Epithelial cell of prostate (primary cell): ENCODE results near the gene SLC66A2.

Experiments
- DNase-seq: peaks from one replicate; pipeline ENCODE4 v3.0.0-alpha.2; 2011; ENCODE audit warnings: low read depth, low spot score
- H3K27ac ChIP-seq: fragments of 450-650 bp; 2 replicates; pipeline ENCODE4 v1.5.1; 2017; ENCODE audit warnings: mild to moderate bottlenecking

Gene SLC66A2

DNA sequence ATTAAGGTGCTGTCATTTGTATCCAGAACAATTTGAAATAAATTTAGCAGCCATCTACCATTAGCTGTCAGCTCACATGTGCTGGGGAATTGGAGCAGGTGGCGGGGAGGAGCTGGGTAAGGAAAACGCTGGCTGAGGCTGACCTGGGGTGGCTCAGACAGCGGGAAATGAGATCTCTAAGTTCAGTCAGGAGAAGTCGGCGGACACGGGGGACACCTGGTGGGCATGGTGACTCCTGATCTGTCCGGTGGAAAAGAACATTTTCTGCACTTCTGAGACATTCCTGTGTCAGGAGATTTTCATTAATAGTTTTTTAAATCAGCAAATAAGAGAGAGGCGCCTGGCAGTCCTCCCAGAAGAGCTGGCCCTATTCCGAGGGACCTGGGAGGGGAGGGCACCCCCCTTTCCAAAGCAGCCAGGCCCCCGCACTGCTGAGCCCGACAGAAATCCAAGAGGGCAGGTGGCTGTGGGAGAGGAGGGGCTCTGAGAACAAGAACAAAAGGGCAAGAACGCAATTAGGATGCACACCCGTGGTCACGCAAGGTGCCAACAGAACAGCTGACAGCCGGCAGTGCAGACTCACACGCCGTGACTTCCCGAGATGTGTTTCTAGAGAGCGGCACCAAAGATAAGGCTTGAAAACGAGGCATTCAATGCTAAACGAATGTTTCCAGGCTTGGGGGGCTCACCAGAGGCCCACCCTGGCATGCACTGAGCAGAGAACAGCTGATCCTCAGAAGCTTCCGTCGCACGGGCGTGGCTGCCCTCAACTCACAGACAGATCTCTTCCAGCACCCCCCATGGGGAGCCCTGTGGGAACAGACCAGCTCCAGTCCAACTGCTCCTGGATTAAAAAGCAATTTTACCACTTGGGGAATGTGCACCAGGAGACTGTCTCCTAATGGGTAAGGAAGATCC, 26.4 kb downstream of the SLC66A2 start:
- no peak for DNase-seq
- H3K27ac ChIP-seq = no peak overlapping the region

DNA sequence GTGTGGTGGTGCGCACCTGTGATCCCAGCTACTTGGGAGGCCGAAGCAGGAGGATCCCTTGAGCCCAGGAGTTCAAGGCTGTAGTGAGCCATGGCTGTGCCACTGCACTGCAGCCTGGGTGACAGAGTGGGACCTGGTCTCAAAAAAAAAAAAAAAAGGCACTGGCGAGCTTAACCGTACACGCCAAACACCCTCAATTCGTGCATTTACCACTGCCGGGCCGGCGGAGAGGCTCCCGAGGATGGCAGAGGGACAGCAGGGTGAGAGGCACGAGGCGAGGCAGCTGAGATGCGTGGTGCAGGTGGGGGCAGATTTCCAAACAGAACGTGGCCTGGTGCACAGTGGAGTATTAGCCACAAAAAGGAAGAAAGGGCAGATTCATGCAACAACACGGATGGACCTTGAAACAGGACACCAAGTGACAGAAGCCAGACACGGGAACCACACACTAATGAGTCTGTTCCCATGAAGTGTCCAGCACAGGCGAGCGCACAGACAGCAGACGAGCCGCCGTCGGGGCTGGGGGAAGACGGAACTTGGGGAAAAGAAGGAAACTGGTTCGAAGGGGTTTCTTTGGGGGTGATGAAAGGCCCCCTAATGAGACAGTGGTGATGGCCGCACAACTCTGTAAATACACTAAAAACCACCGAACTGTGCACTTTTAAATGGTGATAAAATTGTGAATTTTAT, 27.4 kb downstream of the SLC66A2 start:
- DNase-seq = no peak
- H3K27ac ChIP-seq = no peak overlapping the region

DNA sequence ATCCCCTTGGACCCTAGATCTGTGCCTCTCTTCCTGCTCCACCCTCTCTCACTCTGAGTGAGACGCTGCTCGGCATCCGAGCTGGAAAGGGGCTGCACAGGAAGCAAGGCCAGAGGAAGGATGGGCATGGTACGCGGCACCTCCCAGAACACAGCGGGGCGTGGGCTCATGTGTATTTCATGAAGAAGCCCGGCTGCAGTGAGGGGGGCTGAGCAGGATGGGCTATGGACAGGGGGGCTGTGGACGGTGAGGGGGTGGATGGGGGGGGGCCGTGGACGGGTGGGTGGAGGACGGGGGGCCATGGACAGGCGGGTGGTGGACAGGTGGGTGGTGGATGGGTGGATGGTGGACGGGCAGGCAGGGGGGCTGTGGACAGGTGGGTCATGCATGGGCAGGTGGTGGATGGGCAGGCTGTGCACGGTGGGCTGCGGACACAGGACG, 28.5 kb downstream of the SLC66A2 start:
- no peak for DNase-seq

DNA sequence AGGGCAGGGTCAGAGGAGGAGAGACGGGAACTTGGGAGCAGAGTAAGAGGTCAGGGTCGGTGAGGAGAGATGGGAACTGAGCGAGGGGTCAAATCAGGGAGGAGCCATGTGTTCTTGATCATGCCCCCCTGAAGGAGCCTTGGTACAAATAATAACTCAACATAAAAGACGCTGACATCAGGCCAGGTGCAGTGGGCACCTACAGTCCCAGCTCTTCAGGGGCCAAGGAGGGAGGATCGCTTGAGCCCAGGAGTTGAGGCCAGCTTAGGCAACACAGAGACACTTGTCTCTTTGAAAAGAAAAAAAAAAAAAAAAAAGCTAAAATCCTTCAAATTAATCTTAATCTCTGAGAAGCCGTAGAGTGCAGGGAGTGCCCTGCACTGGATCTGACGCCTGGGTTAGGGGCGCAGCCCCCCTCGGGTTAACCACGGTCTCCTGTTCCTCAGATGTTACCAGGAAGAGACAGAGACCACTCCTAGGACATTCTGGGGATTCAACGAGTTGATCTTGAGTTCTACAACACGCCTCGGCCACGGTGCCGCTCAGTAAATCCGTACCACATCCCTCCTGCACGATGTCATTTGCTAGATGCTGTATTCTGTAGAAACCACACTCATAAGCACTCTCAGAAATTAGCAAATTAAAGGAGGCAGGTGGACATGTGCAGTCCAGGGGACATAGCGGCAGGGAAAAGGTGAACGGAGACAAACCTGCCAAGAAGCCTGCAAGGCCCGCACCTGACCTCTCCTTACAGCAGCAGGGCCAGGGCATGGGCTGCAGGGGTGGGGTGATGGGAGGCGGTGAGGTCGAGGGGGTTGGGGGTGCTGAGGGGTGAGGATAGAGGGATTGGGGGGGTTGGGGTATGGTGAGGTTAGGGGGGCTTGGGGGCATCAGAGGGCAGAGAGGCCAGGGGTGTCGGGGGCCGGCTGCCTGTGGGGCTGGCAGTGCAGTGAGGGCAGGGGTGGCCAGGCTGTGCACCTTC, 29.2 kb downstream of the SLC66A2 start:
- H3K27ac ChIP-seq = no peak overlapping the region
- DNase-seq = no peak

More for the DNA sequence above, 28.5 kb downstream of the SLC66A2 start:
- no peak overlapping the region for H3K27ac ChIP-seq

DNA sequence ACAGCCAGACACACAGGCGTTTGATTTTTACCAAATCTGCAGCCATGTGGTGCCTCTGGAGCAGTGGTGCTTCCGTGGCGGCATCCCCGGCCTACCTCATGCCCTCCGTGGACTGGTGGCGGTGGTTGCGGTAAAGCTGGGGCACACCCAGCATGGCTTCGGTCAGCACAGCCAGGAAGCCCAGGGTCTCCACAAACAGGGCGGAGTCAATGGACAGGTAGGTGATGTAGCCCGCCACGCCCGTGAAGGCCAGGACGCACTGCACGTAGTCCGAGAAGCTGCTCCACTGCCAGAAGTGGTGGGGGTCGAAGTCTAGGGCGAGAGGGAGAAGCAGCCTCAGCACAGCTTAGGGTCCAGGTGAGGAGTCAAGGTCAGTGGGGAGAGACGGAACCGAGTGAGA, 32.4 kb downstream of the SLC66A2 start:
- DNase-seq = no peak

DNA sequence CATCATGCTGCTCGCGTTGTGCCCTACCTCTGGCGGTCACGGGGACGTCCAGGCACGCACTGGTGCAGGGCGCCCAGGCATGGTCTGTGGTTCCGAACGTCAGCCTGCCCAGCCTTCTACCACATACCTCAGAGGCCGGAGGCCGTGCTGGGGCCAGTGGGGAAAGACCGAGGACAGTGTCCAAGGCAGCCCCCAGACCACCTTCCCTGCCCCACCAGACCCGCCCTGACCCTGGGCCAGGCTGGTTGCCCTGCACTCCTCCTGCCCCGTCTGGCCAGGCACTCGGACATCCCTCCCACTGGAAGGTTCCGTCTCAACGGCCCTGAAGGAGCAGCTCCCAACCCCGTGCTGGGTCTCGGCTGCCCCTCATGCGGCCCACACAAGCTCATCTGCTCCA, 32.8 kb downstream of the SLC66A2 start:
- no peak for DNase-seq

More for the DNA sequence above, 32.4 kb downstream of the SLC66A2 start:
- H3K27ac ChIP-seq = no peak overlapping the region

DNA sequence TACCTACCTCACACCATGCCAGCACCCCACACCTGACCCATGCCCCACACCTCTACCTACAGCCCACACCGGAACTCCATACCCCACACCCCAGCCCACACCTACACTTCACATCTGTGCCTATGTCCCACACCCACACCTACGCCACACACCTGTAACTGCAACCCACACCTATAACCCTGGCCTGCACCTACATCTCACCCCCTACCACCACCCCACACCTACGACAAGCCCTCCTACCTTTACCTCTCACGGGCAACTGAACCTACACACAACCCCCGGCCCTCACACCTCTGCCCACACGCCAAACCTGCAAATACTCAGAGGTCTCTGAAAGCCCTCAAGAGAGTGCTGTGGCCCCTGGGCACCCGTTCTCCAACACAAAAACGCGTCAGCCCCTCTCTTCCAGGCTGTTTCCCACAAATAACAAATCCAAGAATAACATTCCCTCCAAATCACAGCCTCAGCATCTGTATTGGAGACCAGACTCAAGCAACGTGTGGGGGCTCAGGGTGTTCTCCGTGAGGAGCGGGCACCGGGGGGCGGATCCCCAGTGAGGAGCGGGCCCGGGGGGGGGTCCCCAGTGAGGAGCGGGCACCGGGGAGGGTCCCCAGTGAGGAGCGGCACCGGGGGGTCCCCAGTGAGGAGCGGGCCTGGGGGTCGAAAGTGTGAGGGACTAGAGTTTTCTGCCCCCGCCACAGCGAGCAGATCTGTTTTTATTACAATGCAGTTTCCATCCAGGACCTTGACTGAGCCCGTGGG, 33.4 kb downstream of the SLC66A2 start:
- DNase-seq = no peak
- H3K27ac ChIP-seq = no peak overlapping the region

More for the DNA sequence above, 32.8 kb downstream of the SLC66A2 start:
- no peak overlapping the region for H3K27ac ChIP-seq

DNA sequence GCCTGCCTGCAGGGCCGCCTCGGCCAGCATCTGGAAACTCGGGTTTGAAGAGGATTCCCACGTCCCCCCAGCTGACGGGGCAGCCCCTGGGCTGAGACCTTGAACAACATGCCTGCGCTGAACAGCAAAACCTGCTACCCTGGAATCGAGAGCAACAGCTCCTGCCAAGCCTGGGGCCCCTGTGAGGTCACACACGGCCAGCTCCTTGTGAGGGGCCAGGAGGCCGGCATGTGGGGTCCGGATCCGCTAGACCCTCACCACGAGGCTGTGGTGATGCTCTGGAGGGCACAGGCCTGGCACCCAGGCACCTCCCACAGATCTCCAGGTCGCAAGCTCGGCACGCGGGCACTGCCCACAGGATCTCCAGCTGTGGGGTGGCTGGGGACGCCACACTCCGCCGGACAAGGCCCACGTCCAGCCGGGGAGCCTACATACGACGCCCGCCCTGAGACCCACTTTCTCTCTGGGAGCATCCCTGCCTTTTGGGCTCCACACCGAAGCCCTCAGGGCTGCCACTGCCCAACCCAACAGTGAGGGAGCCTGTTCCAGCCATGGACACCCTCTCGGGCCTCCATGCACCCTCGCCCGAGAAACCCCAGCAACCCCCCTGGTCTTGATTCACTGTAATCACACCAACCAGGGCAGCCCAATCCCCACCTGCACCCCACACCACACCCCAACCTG, 34.1 kb downstream of the SLC66A2 start:
- DNase-seq = no peak
- H3K27ac ChIP-seq = no peak overlapping the region

DNA sequence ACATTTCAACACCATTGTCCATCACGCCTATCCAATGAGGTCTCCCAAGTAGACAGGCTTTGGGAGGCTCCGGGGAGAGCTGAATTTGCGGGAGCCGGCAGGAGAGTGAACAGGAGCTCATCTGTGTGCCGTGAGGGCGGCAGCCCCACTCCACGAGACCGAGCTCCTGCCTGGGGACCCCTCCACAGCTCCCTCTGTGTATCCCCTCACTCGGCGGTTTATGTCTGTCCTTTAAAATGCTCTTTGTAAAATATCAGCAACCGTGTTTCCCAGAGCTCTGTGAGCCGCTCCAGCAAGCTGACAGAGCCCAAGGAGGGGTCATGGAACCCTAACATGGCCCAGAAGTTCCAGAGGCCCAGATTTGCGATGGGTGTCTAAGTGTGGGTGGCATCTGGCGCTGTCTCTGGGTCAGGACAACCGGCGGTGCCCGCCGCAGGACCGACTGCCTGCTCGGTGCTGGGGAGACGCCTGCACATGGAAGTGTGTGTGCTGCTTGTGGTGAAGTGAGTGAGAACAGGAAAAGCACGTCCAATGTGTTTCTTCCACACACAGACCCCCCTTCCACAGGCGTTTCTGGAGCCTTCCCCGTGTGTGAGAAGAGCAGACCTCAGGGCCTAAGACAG, 34.8 kb downstream of the SLC66A2 start:
- H3K27ac ChIP-seq = no peak overlapping the region
- DNase-seq = no peak

DNA sequence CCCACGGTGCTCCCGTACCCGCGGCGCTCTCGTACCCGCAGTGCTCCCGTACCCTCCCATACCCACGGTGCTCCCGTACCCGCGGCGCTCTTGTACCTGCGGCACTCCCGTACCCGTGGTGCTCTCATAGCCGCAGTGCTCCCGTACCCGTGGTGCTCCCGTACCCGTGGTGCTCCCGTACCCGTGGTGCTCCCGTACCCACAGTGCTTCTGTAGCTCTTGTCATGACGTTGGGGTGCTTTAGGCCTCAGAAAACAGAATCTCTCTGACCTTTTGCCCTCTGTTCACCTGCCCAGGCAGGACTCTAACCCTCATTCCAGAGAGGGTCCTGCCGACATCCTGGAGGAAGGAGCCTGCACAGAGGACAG, 35.3 kb downstream of the SLC66A2 start:
- no peak for DNase-seq
- no peak overlapping the region for H3K27ac ChIP-seq

DNA sequence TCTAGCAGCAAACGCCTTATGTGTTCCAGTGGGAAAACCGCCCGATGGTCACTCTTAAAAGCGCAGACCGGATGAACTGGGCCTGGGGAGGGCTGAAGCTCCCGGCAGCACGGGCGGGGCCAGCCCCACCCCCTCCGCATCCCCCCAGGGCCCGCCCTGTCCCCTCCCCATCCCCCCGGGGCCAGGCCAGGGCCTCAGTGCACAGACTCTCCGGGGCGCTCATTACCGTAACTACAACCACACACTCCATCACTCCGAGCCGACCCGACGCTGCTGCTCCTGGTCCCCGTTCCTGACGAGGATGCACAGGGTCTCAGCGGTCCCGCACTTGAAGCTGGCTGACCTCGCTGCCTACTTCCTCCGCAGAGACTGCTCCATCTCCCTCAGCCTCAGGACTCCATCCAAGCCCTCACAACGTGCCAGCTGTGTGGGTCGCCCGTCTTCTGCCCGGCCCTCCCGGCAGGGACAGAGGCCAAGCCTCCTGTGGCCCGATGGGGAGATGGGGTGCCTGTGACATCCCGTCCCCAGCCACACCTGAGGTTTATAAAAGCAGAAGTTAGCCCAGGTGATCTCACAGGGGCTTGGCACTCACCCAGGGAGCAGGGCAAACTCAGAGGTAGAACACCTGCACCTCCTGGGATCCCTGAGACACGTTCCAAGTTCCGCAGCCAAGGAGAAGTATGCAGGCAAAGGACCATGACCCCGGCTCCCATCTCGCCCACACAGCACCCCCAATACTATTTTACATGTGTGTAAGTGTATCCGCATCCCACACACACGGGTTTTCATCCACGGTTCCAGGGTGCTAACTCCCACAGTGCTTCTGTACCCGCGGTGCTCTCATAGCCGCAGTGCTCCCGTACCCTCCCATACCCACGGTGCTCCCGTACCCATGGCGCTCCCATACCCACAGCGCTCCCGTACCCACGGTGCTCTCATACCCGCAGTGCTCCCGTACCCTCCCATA, 36.0 kb downstream of the SLC66A2 start:
- DNase-seq = no peak
- H3K27ac ChIP-seq = no peak overlapping the region

DNA sequence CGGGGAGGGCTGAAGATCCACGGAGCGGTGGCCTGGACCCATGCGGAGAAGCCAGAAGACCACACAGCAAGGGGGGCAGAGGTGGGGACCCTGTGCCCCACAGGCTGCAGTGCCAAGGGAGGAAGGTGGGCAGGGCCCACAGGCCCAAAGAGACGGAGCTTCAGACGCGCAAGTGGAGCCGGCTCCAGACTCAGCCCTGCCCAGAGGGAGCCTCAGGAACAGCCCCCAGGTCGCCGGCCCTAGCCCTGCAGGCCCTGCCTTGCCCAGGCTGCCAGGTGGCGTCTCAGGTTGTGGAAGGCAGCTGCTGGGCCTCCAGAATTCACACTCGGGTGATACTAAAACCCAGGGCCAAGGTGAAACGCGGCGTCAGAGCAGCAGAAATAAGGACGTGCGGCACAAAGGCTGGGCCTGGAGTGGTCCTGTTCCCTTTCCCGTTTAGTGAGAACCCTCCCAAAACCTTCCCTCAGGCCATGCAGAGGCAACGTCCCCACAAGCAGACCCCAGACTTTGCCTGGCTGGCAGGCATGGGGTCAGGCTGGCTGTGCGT, 36.8 kb downstream of the SLC66A2 start:
- no peak for DNase-seq
- no peak overlapping the region for H3K27ac ChIP-seq

DNA sequence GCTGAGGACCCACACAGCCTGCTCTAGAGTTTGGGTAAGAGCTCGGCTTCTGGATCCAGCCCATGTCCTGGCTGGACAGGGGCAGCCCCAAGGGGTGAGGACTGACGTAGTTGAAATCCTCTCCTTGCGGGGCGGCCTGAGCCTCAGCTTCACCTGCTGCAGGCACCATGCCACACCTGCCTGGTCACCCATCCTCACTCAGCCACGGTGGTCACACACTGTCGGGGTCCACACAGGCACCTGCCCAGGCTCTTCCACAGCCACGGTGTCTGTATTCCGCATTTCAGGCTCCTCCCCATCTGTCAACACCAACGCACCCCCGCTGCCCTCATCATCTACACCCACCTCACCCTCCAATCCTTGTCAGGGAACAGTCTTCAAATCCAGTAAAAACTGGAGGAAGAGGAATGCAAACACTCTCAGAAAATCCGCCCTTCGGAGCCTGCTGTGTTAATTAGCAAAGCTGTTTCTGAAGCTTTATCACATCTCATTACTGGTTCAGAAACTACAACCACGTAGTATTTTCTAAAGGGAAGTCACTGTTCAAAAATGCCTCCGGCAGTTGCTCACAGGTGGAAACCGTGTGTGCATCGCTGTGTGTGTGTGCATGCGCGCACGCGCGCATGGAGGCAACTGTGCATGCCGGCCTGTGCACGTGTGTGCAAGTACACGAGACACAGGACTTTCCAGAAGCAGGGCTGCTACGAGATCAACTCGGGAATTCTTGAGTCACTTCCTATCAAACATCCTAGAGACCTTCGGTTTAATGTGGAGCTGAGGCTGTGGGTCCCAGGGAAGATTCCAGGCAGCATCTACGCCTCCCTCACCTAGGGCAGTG, 38.2 kb downstream of the SLC66A2 start:
- H3K27ac ChIP-seq = no peak overlapping the region
- DNase-seq = no peak

DNA sequence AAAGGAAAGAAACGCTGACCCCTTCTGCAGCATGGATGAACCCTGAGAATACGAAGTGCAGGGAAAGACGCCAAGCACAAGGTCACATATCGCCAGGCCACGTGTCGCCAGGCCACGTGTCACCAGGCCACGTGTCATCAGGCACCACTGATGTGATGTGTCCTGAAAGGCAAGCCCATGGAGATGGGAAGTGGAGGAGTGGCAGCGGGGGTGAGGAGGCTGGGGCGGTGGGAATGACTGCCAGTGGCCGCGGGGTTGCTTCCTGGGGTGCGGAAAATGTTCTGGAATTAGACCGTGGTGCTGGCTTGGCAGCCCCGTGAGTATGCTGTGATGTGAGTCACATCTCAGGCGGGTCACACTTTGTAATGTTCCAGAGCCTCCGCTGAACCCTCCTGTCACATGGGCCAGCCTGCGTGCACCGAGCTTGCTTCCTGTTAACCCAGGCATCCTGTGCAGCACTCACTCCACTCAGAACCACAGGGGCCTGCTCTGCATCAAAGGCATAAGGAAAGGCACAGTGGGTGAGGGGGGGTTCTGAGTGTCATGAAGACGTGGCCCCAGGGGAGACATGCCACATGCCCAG, 39.0 kb downstream of the SLC66A2 start:
- no peak overlapping the region for H3K27ac ChIP-seq
- no peak for DNase-seq

DNA sequence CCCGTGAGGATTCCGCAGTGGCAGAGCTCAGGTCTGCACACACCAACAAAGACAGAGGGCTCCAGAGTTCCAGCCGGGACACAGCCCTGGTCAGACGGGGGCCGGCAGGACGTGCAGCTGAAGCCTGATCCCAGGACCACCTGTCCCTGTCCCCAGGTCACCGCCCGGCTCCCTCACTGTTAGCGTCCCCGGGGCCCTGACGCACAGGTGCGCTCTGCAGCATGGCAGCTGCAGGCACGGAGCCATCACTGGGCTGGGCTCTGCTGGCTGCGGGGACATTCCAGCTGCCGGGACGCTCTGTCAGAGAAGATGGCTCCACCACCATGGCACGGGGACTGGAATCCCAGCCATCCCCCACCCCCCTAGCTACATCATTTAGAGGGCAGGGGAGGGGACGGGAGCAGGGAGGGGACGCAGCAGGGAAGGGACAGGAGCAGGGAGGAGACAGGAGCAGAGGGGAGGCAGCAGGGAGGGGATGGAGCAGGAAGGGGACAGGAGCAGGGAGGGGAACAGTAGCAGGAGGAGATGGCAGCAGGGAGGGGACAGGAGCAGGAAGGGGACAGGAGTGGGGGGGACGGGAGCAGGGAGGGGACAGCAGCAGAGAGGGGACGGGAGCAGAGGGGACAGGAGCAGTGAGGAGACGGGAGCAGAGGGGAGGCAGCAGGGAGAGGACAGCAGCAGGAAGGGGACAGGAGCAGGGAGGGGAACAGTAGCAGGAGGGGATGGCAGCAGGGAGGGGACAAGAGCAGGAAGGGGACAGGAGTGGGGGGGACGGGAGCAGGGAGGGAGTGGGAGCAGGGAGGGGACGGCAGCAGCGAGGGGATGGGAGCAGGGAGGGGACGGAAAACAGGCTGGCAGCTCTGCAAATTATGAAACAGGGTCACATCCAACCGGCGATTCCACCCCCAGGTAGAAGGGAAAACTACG, 39.8 kb downstream of the SLC66A2 start:
- DNase-seq = no peak
- H3K27ac ChIP-seq = no peak overlapping the region
